CD4-positive, alpha-beta T cell treated with Interleukin-10 for 1 hour (primary cell): ENCODE data around the gene SLC17A7.

Experiments
- DNase-seq: peaks from one replicate; pipeline ENCODE4 v3.0.0-alpha.2; 2020

SLC17A7 gene

GRCh38 chr19:49403404-49404187 lies 37.7 kb downstream of the SLC17A7 start:
- no peak for DNase-seq

- DNase-seq, result no peak
These were observed 41.3 kb downstream of the SLC17A7 start for GRCh38 chr19:49400029-49400428.

- no peak for DNase-seq
These were observed 42.4 kb downstream of the SLC17A7 start for GRCh38 chr19:49398931-49399330.

GRCh38 chr19:49398001-49398615 lies 43.2 kb downstream of the SLC17A7 start:
- no peak for DNase-seq

- DNase-seq, result no peak
These were observed 44.4 kb downstream of the SLC17A7 start for GRCh38 chr19:49396738-49397505.

GRCh38 chr19:49395581-49396407 lies 45.5 kb downstream of the SLC17A7 start:
- DNase-seq, result no peak

GRCh38 chr19:49393881-49394280 lies 47.4 kb downstream of the SLC17A7 start:
- DNase-seq, result no peak

GRCh38 chr19:49391581-49392399 lies 49.5 kb downstream of the SLC17A7 start:
- peak; percentile 84 for DNase-seq

- DNase-seq, result no peak
These were observed 50.4 kb downstream of the SLC17A7 start for GRCh38 chr19:49390929-49391359.

GRCh38 chr19:49390131-49390928 lies 51.0 kb downstream of the SLC17A7 start:
- no peak for DNase-seq

GRCh38 chr19:49389406-49389805 lies 51.9 kb downstream of the SLC17A7 start:
- no peak for DNase-seq

- DNase-seq, result peak; percentile 92
These were observed 53.4 kb downstream of the SLC17A7 start, which contains the start of gene KASH5 for GRCh38 chr19:49387936-49388372. Gene KASH5 (plus strand): TSS chr19:49388249. CDS start chr19:49390884, 2,635 bp downstream.

- DNase-seq, result no peak
These were observed 57.7 kb downstream of the SLC17A7 start for GRCh38 chr19:49383599-49383998.

- no peak for DNase-seq
These were observed 58.7 kb downstream of the SLC17A7 start for GRCh38 chr19:49382639-49383038.

GRCh38 chr19:49380391-49380790 lies 60.9 kb downstream of the SLC17A7 start:
- no peak for DNase-seq
